ELF-1 (cell line): Measurements from ENCODE around the gene MCL1.
"Not testable (repeated sequence)": the region's sequence is repeated elsewhere in the genome, so short reads cannot be mapped to it uniquely, and the experiment has no call there.

Experiments used
- DNase-seq: peaks from one replicate; pipeline ENCODE4 v3.0.0-alpha.2; 2016; ENCODE audit warnings: low read depth, low spot score

MCL1 gene

GRCh38 chr1:150579110-150579944 is at the start of gene MCL1:
Gene MCL1 (minus strand): TSS chr1:150579610. CDS start chr1:150579530, 80 bp downstream.
- DNase-seq: peak; percentile 98

- DNase-seq: no peak
Observed at GRCh38 chr1:150628766-150629114, 49.3 kb upstream of the MCL1 start.

DNA sequence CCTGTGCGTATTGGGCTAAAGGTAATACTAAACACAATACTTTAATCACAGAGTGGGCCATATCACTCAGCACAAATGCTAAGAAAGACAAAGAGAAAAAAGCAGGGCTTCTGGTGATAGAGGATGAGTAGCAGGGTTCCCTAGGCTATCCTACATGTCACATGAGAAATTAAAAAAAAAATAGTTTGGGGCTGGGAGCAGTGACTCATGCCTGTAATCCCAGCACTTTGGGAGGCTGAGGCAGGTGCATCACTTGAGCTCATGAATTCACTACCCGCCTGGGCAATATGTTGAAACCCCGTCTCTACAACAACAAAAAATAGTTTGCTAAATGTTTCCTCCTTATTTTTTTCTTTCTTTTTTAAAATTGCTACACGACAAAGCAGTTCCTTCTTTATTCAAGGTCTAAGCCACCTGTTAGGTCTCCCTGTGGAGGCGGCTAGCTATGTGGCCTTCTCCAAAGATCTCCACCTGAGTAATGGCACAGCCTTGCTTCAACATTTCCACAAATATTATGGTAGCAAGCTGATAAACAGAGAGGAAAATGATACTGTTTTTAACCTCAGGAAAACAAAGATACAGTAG is 48.5 kb upstream of the MCL1 start:
- DNase-seq: no peak

DNA sequence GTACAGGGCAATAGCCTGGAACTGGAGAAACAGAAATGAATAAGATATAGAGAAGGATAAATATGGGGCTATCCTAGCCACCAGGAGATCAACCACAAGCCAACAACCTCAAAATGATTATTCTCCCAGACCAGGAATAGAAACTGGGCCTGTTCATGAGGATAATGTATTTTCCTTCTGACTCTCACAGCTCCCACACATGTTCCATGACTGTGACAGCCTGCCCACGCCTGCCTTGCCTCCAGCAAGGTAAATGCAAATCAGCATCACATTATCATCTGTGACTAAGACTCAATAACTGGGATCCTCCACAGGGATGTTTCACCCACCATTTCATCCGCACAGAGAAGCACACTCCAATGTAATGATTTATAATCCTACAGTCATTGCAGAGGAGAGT is 46.7 kb upstream of the MCL1 start:
- no peak for DNase-seq

- not testable (repeated sequence) for DNase-seq
Observed at GRCh38 chr1:150624546-150624945, 45.1 kb upstream of the MCL1 start.

DNA sequence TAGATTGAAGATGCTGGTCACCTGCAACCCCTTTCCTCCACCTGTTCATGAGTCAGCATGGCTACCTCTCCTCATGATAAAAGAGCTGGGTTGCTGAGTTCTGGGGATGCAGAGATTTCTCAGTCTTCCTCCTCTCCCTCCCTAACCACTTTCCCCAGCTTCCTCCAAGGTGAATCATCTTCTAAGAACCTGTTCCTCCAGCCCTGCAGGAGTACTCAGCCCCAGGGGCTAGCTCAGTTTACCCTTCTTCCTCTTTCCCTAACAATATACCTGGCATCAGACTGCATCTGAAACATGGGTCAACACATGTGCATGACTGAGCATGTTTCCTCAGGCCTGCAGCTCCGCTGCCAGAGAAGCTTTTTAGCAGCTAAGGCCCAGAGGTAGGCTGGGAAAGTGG is 44.7 kb upstream of the MCL1 start:
- peak; percentile 65 for DNase-seq

- DNase-seq: peak; percentile 51
Observed at GRCh38 chr1:150622303-150622975, 43.0 kb upstream of the MCL1 start.

DNA sequence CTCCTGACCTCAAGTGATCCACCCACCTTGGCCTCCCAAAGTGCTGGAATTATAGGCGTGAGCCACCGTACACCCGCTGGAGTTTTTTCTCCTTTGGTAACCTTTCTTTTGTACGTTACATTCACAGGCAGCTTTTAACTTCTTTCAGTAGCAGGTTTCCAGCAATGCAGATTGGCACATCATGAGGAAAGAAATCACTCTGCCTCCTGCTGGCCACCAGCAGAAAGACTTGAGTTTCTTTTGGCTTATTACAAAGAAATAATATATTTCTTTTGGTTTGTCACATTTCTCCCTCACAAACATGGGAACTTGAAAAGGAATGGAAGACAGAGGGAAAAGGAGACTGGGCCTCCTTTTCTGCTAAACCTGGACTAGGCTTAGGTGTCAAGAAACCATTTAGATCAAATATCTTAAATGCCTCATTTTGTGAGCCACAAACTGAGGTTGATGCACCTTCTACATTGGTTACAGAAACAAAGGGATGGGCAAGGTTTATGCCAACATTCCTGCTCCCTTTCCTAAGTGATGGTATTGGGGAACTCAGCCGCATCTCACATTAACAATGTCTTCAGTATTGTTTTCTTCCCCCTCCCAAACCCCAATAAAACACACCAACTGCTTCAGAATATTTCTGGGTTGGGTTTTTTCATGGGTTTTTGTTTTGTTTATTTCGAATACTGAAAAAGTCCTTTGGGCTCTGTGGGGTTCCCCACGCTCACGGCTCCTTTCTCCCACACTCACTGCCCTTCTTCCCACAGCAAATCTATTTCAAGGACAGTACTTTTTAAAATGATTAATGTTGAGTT is 42.3 kb upstream of the MCL1 start:
- no peak for DNase-seq

GRCh38 chr1:150620919-150621318 is 41.5 kb upstream of the MCL1 start:
- DNase-seq: no peak

GRCh38 chr1:150619576-150620509 is 40.4 kb upstream of the MCL1 start:
- DNase-seq: no peak

GRCh38 chr1:150615346-150616201 is 36.2 kb upstream of the MCL1 start:
- no peak for DNase-seq

GRCh38 chr1:150613061-150613920 is 33.9 kb upstream of the MCL1 start:
- DNase-seq: no peak

DNA sequence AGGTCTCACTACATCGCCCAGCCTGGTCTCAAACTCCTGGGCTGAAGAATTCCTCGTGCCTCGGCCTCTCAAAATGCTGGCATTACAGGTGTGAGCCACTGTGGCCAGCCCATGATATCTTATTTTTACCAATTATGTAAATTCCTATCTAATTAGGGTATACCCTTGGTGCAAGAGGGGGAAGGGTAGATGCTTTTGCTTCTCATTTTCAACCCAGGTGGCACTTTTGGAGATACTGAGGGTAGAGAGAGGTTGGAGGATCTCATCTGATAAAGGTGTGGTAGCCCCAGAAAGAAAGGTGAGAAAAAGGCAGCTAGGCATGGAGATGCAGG is 32.6 kb upstream of the MCL1 start:
- DNase-seq: no peak

DNA sequence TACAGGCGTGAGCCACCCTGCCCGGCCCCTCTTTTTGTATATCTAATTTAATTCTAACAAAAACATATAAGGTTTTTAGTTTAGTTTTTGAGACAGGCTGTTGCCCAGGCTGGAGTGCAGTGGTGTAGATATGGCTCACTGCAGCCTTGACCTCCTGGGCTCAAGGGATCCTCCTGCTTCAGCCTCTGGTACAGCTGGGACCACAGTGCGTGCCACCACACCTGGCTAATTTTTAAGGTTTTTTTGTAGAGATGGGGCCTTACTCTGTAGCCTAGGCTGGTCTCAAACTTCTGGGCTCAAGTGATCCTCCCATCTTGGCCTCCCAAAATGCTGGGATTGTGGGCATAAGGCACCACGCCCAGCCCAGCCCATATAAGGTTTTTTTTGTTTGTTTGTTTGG is 31.2 kb upstream of the MCL1 start:
- no peak for DNase-seq

DNA sequence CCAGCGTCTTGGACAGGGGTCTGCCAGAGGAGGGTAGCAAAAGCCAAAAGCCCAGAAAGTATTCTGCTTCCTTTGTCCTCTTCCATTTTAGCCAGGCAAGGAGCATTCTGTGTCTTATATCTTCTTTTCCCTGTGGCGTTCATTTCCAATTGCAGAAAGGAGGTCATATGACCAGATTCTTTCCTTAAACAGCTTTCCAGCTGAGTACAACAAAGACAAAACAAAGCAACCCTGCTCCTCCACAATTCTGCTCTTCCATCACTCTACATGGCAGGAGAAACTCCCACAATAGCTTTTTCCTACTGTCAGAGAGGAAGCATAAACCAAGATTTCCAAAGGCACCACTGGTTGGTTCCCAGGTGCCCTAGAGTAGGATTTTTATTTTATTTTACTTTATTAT is 30.3 kb upstream of the MCL1 start:
- DNase-seq: peak; percentile 54

- no peak for DNase-seq
Observed at GRCh38 chr1:150606463-150607142, 27.2 kb upstream of the MCL1 start.

DNA sequence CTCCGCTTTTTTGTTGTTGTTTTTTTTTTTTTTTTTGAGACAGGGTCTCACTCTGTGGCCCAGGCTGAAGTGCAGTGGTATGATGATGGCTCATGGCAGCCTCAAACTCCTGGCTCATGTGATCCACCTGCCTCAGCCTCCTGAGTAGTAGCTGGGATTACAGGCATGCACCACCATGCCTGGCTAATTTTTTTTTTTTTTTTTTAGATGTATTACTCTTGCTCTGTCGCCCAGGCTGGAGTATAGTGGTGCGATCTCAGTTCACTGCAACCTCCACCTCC is 26.0 kb upstream of the MCL1 start:
- not testable (repeated sequence) for DNase-seq

- no peak for DNase-seq
Observed at GRCh38 chr1:150604226-150604588, 24.8 kb upstream of the MCL1 start.

DNA sequence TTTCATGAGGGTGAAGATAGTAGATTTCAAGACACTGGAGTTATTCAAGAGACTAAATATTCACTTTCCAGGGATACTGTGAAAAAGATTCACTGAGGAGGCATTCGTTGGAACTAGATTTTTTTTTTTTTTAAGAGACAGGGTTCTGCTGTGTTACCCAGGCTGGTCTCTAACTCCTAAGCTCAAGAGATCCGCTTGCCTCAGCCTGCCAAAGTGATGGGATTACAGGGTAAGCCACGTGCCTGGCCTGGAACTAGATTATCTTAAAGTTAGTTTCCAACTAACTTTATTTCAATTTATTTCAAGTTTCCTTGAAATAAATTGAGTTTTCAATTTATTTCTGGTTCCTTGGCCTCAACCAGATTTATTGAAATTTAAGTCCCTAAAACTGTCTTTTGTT is 24.3 kb upstream of the MCL1 start:
- DNase-seq: no peak
